ENCODE results near the gene FCRLB. TPM values are rescaled to one million over a fixed set of nuclear protein-coding genes. Genes with fewer than 3 reads are reported as not detected.

Gene FCRLB
- total and polyA plus RNA-seq, 9 of the 15 experiments (the other 6 are each of a cell fraction or from before 2014, with no cell fraction given), result 0.20 to 4.6 (median 1.3) TPM

- TF ChIP-seq ETS2 (tag; IDR thresholded peaks at IDR 0.05; ENCODE audit: borderline replicate concordance, poor library complexity, severe bottlenecking) (no peak), ETV1 (tag; conservative IDR thresholded peaks at IDR 0.05; ENCODE audit: low read depth) (0 out of 2 replicates have a peak, but pooled peaks have one; percentile 9), SLC30A9 (CRISPR knock-in tag; IDR thresholded peaks at IDR 0.05) (no peak), EGR1 (conservative IDR thresholded peaks at IDR 0.05) (peak; percentile 43; the same call in 1 of the 2 replicates), ELK1 (CRISPR knock-in tag; IDR thresholded peaks at IDR 0.05) (no peak), DMBX1 (CRISPR knock-in tag; IDR thresholded peaks at IDR 0.05; ENCODE audit: borderline replicate concordance) (0 out of 2 replicates have a peak, but pooled peaks have one; percentile 39), ZNF318 (IDR thresholded peaks at IDR 0.05; ENCODE audit: borderline replicate concordance in 1 of 2, low read depth in 1 of 2) (no peak), ZNF175 (CRISPR knock-in tag; IDR thresholded peaks at IDR 0.05; ENCODE audit: low read depth) (peak; percentile 77; the same call in 1 of the 2 replicates), ZNF592 (IDR thresholded peaks at IDR 0.05) (peak; percentile 27; the same call in 1 of the 2 replicates), ZNF77 (CRISPR knock-in tag; IDR thresholded peaks at IDR 0.05) (no peak), BACH1 (tag; IDR thresholded peaks at IDR 0.05) (peak; percentile 63), ETS1 (conservative IDR thresholded peaks at IDR 0.05; ENCODE audit: control insufficient read depth, low read depth, low read length) (no peak)
Measured at GRCh38 chr1:161706113-161706481, 15.2 kb upstream of the FCRLB start (continued).

Measured in K562 (cell line).